Activated CD8-positive, alpha-beta memory T cell treated with anti-CD3 and anti-CD28 coated beads for 48 hours (primary cell): Measurements from ENCODE around the gene GANC.

Experiments used
- DNase-seq, 3 experiments: peaks; one replicate each; pipeline ENCODE4 v3.0.0-alpha.2; 2020; ENCODE audit warnings: low read depth in 2 of 3, low spot score in 2 of 3

Gene GANC

DNA sequence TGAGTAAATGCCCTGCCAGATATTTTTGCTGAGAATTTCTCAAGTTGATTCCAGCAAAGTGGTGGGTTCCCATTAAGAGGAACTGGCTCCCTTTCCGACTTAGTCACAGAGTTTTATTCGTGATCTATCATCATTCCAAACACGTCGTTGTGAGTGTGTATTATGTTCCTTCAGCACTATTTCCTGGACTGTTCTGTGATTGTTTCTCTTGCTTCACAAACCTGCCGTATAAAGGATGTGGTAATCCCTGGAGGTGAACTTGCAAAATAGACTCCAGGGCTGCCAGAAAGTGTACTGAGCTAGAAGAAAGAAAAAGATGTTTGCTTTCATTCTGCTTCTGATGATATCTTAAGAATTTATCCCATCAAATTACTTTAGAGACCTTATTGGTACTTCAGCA is 71.8 kb downstream of the GANC start:
- DNase-seq, result no peak

DNA sequence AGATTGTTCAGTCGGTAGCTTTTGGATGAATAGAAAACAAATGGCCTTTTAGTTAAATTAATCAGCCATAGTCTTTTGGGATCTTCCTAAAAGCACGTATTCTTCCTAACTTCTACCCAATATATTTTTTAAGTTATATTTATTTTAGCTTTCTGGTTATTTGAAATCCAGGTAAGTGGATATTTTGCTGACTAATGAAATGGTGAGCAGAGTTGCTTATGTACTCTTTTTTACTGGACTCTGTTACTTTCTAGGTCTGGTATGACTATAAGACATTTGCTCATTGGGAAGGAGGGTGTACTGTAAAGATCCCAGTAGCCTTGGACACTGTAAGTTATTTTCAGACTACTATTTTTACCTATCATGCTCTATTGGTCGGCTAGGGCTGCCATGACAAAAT is 72.5 kb downstream of the GANC start:
- DNase-seq, result no peak

DNA sequence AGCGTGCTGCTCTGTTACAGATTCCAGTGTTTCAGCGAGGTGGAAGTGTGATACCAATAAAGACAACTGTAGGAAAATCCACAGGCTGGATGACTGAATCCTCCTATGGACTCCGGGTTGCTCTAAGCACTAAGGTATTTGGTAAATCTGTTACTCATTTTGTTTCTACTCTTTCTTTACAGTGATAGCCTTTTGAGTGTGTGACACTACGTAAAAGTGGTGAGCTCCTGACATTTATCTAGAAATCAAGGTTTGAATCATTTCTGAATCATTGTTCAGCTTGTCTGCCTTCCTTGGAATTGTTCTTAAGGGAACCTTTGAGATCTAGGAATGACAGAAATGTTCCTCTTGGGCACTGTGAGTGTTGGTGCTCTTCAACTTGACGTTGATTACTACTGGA is 75.1 kb downstream of the GANC start:
- DNase-seq, result no peak

DNA sequence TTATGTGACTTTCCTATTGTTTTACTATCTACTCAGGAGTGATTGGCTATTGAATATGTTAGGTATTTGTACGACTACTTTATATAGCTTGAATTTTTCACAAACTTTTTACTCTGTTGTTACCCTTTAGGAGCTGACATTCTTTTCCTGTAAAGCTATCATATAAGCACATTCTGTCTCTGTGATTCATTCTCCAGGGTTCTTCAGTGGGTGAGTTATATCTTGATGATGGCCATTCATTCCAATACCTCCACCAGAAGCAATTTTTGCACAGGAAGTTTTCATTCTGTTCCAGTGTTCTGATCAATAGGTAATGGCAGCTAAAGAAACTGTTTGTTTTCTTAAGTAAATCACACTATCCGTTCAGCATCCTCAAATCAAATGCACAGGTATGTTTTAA is 76.2 kb downstream of the GANC start:
- no peak for DNase-seq

DNA sequence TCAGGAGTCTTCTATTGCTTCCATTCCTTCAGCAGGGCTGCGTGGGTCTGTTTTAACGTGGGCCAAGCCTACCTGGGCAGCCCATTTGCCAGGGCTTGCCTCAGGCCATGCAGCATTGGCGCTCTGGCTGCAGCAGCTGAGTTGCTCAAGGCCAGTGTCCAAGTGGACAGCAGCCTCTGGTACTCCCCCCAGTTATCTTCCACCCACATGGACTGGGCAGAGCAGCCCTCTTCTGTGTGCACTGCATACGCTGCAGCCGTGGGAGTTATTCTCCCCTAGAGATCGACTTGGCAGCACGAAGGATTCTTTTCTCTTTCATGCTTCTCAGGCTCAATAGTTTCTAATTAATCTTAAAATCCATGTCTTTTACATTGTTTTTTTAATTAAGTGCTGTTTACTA is 79.4 kb downstream of the GANC start:
- no peak for DNase-seq

DNA sequence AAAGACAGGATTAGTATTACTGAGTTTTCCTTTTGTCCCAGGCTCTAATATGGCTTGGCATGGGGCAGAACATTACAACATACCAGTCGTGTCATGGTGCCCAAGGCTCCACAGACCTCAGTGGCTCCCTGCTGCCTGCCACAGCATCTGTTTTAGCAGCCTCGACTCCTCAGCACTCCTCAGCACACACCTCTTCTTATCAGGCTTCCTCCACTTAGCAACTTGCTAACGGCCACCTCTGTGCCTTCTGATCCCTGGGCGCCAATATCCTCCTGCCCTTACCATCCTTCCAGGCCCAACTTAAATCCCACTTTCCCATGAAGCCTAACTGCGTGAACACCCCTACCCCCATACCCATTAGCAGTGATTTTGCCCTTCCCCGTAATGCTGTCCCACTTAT is 80.1 kb downstream of the GANC start:
- no peak for DNase-seq

DNA sequence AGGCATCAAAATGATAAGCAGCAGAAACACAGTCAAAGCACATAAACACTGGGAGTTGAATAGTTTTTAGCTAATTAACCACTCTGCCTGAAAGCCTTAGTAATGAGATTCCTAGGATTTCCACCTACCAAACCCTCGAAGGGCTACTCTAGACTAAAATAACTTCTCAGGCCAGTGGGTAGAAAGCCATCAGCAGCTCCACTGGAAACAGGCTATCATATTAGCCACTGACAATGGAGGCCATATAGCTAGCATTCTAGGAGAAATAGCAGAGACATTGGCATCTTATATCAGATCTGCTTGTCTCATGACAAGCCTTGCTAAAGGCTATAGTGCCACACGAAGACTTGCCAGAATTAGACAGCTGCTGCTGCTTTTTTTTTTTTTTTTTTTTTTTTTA is 81.8 kb downstream of the GANC start:
- no peak for DNase-seq

DNA sequence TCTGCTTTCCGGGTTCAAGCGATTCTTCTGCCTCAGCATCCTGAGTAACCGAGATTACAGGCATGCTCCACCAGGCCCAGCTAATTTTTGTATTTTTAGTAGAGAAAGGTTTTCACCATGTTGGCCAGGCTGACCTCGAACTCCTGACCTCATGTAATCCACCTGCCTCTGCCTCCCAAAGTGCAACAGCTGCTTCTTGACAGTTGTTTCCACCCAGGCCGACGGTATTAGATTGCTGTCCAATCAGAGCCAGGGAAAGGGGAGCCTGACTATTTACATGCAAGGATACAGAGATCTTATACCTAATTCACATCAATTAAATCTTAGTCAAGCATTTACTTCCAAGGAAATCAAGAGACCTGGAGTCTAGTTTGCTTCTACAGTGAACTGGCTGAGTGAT is 82.3 kb downstream of the GANC start:
- no peak for DNase-seq

DNA sequence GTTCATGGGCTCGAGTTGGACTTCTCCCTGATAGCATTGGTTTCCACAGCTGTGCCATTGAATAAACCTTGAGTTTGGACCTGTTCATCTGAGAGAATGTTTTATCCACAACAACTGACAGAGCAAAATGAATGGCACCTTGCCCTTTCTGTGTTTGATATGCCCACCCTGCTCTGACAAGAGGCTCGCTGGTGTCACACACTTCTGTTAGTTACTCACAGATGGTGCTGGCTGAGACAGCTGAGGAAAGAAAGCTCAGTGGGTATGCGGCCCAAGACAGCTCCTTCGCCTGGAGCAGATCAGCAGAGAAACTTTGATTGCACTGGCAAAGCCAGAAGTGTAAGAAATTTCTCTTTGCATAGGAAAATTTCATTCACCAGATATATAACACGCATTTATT is 83.8 kb downstream of the GANC start:
- no peak for DNase-seq

DNA sequence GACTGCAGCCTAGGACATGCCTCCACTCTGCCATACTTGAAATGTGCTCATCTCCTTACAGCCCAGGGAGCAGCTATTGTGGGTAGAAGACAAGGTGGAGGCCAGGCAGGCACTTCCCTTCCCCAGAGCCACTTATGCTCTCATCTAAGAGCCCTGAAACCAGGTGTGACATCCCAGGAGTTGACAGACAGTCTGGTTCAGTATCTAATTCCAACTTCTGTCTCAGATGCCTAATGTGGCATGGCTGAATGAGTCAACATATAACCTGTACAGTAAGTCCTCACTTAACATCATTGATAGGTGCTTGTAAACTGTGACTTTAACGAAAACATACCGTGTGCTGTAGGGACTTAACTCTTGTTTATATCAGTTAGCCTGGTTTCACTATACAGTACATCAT is 85.1 kb downstream of the GANC start:
- DNase-seq, result no peak

DNA sequence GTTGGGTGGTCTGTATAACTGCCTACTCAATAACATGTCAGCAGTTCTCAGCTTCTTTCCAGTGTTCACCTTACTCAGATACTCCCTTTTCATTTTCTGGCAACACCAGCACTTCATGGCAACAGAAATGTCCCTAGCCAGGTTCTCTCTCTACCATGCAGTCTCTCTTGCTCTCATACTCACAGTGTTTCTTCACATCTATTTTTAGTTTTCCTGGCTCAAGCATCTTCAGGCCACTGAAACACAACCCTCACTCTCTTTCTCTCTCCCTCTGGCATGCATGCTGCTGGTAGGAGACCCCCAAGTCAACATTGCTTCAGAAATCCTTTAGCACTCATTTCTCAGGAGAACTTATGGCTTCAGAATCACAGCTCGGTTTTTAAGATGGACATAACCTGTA is 86.2 kb downstream of the GANC start, which contains the start of gene CAPN3:
Gene CAPN3, plus strand, starts transcription at position 253 of the 400 bp plus-strand sequence. CDS start 305 bp downstream, outside the sequence.
- no peak for DNase-seq

DNA sequence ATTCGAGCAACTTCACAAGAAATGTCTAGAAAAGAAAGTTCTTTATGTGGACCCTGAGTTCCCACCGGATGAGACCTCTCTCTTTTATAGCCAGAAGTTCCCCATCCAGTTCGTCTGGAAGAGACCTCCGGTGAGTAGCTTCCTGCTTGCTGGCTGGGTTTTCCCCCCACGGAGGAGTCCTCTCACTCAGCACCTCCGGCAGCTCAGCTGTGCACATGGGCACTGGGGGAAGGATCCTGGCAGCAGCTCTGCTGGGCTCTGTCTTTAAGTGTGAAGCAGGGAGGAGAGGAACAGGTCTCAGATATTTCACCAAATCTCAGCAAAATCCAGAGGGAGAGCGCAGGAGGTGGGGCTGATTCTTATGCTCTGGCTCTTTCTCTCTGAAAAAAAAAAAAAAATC is 87.0 kb downstream of the GANC start:
- DNase-seq, result no peak

DNA sequence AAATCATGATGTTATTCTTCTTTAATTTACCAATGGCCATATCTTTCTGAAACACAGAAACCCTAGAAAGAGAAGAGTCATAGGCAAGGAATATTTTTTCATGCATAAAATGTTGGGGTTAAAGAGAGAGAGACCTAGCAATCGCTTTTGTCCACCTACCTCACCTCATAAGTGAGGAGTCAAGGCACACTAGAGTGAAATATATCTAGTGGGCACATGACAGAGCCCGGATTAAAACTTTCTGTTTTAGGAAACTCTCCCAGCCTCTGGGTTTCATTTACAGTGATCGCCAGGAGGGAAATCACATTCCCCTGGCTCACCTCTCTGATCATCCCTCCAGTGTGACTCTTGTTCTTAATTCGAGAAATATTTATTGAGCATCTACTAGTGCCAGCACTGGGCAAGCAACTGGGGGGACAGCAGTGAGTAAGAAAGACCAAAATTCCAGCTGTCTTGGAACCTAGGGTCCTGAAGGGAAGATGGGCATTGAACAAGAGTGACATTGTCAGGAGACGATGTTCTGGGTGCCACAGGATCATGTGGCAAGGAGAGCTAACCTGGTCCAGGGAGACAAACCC is 87.6 kb downstream of the GANC start:
- DNase-seq, result no peak

DNA sequence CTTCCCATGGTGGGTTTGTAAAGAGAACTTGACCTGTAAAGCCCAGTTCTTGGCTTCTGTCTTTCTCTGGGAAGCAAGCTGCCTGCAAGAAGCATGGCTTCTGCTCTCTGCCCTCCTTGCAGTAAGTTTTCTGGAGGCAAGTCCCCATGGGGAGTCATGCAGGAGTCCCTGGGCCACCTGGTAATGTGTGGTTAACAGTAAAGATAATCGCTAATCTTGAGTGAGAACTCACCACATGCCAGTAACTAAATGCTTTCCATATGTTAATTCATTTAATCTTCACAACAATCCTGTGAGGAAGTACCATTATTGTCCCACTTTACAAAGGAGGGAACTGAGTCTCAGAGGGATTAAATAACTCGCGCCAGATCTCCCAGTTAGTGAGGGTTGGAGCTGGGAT is 90.5 kb downstream of the GANC start:
- no peak for DNase-seq

DNA sequence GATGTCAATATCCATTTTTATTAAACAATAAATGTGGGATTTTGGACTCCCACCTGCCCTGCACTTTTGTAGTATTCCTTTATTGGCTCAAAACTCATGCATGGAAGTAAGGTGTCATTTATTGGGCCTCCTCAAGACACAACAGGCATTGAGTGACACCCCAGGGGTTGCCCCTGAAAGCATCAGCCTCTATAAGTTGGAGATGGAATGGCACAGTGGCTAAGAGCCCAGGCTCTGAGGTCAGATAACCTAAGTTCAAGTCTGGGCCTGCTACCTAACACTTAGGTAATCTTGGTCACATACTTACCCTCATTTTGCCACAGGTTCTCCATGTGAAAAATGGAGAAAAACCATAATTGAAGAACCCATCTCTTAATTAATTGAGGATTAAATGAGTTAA is 90.9 kb downstream of the GANC start:
- no peak for DNase-seq

DNA sequence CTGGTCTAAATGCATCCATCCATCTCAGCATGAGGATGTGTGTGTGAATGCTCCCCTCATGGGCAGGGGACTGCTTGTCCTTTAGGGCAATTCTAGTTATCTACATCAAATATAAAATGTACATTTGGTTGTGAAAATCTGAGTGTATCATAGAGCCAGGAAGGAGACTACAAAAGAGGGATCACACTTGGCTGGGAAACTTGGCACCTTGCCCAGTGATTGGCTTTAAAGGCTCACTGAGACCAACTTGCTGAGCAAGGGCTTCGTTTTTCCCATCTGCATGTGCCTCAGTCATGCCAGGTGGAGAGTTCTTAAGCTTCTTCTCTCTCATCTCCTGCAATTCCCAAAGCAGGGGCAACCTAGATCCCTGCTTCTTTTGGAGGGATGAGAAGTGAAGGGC is 91.5 kb downstream of the GANC start:
- DNase-seq, result no peak

DNA sequence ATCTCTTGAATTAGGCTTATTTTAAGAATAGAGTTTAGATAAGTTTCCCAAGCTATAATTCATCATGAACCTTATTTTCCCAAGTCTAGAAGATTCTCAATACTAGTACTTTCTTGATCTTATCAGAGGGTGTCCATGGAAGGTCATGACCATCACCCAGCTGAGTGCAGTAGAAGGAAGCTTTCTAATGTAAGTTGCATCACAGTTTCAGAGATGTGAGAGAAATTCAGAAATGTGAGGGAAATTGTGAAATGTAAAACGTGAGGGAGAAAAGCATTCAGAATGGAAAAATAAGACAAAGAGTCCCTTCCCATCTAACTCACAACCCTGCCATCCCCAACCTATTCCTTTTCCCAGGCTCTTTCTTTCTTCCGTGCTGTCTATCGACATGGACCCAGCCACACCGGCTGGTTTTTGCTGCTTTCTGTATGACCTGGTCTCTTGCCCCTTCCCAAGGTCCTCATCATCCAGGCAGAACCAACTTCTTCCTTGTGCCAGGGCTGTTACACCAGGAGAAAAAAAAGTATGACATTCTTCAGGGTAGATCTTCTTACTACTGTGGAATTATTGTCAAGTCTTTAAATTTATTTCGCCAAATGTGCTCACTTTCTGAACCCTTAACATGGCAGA is 93.0 kb downstream of the GANC start:
- DNase-seq, result no peak

DNA sequence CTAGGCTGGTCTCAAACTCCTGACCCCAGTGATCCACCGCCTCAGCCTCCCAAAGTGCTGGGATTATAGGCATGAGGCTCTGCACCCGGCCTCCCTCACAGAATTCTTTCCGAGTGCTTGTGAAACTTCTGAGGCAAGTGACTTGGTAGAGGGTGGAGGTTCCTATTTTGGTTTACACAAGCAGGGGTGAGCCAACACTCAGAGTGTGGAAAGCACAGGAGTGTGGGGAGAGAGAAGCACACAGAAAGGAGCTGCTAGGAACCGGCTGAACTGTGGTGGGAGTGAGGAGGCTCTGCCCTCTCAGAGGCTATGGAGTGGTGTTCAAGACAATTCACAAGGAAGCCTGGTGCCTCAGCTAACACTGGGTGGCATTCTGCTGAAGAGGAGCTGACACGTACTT is 94.0 kb downstream of the GANC start:
- no peak for DNase-seq

DNA sequence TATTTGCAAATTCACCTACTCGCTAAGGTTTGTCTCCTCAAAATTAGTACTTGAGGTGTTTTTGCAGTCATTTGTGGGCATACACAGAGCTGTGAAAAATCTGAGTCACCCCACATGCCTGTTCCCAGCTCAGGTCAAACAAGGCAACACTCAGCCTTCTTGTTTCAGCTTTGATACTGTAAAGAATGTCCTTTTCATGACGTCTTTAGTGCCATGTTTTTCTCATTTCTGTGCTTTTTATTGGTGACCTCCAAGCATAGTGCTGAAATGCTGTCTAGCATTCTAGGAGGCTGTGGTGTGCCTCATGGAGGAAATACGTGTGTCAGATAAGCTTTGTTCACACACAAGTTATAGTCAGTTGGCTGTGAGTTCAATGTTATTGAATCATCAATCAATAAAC is 95.1 kb downstream of the GANC start:
- DNase-seq, result no peak

DNA sequence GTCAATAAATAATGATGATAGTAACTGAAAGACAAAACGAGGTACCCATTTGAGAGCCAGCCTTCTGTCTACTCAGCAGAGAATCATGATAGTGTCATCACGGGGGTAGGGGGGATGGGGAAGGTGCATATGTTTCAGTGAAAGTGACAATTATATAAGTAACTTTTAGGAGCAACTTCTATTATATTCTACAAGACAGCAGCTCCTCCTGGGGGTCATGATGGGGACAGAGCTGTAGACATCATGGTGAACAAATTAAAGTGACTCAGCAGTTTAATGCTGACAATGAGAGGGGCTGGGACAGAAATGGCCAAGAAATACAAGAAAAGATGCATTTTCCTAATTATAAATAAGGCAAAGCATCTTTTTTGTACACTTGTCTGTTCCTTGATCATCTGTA is 98.1 kb downstream of the GANC start:
- no peak for DNase-seq

DNA sequence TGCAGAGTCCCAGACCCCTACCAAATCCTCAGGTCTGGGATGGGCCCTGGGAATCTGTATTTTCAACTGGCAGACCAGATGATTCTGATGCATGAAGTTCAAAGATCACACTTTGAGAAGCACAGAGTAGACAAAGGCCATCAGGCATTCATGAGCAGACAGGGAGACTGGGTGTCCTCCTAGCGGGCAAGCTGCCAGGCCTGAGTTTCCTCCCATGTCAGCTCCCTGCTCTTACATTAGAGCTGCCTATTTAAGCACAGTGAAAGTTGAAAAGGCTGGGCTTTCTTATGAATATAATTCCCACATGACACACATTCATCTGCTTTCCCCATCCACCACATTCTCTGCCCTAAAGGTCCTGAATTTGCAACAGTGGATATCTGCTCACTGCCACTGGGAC is 100.3 kb downstream of the GANC start:
- no peak for DNase-seq

DNA sequence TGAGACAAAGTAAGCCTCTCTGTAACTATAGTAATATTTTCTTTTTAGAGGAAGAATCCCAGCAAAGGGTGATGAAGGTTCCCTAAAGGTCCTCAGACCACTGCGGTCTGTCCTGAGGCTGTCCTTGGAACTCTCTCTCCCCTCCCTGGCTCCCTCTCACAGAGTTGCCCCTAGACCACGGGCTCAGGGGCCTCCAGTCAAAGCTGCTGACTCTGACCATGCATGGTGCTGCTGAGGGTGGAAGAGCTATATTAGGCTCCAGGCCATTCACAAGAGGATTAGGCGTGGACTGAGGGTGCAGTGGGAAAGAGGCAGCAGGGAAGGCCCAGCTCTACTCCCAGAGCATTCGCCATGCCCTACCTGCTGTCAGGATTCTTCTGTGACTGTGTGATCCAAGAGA is 100.9 kb downstream of the GANC start:
- no peak for DNase-seq

DNA sequence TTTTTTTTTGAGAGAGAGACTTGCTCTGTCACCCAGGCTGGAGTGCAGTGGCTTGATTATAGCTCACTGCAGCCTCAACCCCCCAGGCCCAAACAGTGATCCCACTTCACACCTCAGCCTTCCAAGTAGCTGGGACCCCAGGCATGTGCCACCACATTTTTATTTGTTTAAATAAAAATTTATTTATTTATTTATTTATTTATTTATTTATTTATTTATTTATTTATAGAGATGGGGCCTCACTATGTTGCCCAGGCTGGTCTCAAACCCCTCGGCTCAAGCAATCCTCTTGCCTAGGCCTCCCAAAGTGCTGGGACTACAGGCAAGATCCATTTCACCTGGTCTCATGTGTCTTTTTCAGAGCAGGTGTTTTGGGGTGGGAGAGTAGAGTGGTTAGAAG is 101.8 kb downstream of the GANC start:
- DNase-seq, result no peak
